HG03039 (cell line): ENCODE measurements around the gene ATAD3B.
"Not testable (repeated sequence)": the region's sequence is repeated elsewhere in the genome, so short reads cannot be mapped to it uniquely, and the experiment has no call there.

ENCODE experiments used
- ATAC-seq: cut with Tn5 transposase; IDR thresholded peaks from one replicate; pipeline ENCODE4 v1.9.1; 2021; ENCODE audit warnings: mild to moderate bottlenecking, moderate library complexity; ENCODE audit not compliant: unreplicated experiment

Gene ATAD3B

DNA sequence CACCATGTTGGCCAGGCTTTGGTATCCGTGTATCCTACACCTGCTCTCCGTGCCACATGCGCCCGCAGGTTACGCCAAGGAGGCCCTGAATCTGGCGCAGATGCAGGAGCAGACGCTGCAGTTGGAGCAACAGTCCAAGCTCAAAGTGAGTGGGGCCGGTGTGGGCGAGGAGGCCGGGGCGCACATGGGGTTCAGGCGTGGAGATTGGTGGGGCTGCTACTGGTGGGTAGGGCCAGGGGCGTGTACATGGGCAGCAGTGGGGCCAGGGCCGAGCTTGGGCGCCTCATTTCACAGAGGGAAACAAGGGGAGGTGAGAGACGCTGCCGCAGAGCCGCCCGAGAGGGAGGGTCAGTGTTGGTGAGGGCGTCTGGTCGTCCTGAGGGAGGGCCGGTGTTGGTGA lies 5.6 kb downstream of the ATAD3B start:
- no peak for ATAC-seq

DNA sequence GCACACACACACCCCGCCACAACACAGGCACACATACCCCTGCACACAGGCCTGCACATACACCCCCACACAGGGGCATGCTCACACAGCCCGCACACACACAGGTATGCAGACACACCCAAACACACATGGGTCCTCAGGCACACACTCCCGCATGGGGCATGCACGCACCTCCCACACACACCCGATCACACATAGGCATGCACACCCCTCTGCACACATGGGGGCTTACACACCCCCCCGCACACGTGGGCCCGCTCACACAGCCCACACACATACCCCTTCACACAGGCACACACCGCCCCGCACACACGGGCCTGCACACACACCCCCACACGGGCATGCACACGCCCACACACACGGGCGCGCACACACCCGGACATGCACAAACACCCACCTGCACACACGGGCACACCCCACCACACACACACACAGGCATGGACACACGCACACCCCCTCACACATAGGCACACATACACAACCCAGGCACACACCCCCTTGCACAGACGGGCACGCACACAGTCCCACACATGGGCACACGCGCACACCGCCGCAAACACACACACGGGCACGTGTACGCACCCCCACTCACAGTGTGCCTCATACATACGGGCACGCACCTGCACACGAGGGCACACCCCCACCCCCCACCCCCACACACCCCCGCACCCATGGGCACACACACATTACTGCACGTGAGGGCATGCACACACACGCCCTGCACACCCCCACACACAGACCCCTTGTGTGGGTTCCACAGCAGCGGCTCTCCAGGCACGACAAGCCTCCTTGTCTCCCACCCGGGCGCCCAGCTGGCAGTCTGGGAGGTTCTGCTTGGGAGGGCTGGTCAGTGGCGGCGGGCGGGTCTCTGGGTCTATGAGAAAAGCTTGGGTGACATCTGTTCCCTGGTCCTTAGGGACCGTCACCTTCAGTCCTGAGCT lies 8.3 kb downstream of the ATAD3B start:
- ATAC-seq: no peak

DNA sequence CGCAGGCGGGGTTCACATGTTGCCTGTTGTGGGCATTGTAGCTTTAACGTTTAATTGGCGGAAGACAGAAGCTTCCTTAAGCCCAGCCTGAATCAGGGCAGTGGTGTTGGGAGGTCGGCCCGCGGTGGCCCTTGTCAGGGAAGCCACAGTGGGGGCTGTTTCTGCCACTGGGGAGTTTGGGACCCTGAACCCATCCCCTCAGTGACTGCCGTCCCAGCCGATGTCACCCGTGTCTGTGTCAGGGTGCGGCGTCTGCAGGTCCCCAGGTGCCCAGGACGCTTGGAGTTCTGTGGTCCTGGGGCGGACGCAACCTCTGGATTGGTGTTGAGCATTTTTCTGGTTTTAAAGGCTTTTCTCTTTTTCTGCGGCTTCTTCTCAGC lies 8.9 kb downstream of the ATAD3B start:
- not testable (repeated sequence) for ATAC-seq

DNA sequence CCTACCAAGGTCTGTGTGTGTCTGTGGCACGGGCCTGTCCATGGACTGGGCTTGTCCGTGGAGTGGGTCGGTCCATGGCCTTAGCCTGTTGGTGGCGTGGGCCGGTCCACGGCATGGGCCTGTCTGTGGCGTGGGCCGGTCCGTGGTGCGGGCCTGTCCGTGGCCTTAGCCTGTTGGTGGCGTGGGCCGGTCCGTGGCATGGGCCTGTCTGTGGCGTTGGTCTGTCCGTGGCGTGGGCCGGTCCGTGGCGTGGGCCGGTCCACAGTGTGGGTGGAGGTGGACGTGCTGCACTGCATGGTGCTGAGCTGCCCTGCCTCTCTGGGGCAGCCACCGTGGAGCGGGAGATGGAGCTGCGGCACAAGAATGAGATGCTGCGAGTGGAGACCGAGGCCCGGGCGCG lies 10.2 kb downstream of the ATAD3B start:
- not testable (repeated sequence) for ATAC-seq

DNA sequence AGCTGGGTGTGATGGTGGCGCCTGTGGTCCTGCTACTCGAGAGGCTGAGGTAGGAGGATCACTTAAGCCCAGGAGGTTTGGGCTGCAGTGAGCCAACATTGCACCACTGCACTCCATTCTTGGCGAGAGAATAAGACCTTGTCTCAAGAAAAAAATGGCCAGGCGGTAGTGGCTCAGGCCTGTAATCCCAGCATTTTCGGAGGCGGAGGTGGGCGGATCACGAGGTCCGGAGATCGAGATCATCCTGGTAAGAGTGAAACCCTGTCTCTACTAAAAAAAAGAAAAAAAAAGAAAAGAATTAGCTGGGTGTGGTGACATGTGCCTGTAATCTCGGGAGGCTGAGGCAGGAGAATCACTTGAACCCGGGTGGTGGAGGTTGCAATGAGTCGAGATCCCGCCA lies 11.3 kb downstream of the ATAD3B start:
- ATAC-seq: no peak

DNA sequence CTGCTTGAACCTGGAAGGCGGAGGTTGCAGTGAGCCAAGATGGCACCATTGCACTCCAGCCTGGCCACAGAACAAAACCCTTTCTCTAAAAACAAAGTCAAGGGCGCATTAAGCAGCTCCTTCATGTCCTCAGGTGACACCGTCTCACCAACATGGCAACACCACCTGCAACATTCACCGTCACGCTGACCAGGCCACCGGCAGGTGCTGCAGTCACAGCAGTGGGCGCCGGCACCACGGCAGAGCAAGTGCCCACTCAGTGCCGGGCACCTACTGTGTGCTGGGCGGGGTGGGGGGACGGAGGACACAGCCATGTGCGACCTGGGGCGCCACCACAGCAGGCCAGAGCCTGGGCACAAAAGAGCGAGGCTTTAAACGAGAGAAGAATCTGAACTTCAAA lies 12.1 kb downstream of the ATAD3B start:
- no peak for ATAC-seq

DNA sequence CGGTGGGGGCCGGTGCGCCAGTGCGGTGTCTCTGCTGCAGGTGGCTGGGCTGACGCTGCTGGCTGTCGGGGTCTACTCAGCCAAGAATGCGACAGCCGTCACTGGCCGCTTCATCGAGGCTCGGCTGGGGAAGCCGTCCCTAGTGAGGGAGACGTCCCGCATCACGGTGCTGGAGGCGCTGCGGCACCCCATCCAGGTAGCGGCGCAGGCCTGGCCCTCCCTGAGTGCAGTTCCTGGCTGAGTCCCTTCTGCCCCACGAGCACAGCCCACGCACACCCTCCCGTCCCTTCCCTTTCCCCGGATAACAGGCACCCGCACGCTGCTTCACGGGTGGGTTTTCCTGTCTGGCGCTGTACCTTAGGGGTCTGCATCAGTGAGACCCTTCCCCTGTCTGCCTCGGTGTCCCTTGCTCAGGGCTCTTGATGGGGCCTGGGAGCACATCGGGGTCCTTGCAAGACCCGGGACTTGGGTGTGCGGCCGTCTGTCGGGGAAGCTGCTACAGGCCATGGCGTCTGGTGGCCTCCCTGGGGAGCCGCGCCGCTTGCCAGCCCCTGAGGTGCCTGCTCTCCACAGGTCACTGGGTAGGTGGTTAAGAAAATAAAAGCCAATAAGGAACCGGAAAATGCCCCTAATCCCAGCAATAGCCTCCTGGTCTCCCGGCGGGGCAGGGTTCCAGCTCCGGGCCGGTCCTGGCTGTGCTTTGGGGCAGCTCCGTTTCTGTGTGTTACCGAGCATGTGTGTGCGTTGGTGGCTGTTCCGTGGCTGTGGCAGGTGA lies 13.6 kb downstream of the ATAD3B start:
- ATAC-seq: not testable (repeated sequence)

DNA sequence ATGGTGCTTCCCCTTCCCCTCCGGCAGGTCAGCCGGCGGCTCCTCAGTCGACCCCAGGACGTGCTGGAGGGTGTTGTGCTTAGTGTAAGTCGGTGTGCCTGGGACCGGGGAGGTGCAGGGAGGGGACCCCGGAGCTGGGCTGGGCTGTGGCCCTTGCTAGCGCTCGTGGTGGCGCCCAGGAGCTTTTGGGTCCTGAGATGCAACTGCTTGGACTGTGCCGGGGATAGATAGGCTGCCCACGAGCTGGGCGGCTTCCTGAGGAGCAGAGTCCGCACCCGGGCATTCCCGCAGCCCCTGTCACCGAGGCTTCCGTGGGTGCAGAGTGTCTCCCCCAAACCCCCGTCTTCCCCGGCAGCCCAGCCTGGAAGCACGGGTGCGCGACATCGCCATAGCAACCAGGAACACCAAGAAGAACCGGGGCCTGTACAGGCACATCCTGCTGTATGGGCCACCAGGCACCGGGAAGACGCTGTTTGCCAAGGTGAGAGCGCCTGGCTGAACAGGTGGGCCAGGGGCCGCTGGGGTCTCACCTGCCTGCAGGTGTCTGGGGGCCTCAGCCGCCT lies 14.3 kb downstream of the ATAD3B start:
- not testable (repeated sequence) for ATAC-seq

DNA sequence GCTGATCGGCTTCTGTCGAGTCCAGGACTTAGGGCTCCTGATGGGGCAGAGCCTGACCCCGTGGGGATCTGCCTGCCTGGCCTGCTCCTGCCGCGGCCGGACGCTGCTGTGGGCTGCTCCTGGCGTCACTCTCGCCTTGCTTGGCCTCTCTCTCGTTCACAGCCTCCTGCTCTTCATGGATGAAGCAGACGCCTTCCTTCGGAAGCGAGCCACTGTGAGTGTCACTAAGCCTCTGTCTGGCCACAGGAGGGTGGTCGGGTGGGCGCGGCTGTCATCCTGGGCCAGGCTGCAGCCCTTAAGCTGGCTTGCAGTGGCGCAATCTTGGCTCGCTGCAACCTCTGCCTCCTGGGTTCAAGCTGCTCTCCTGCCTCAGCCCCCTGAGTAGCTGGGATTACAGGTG lies 16.1 kb downstream of the ATAD3B start:
- no peak for ATAC-seq

DNA sequence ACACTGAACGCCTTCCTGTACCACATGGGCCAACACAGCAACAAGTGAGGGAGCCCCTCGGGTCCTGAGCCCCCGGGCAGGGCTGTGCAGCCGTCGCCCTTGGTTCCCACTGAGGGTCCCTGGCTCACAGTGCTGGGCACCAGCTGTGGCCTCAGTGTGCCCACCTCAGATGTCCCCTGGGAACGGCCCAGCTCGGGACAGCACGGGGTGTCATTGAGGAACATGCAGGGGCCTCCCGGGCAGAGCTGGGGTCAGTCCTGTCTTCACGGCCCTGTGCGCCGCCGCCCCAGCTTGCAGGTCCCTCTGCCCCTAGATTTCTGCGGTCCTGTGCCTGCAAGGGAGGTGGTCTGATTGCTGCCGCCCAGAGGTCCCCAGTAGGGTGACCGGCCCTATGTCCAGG lies 17.7 kb downstream of the ATAD3B start:
- no peak for ATAC-seq

DNA sequence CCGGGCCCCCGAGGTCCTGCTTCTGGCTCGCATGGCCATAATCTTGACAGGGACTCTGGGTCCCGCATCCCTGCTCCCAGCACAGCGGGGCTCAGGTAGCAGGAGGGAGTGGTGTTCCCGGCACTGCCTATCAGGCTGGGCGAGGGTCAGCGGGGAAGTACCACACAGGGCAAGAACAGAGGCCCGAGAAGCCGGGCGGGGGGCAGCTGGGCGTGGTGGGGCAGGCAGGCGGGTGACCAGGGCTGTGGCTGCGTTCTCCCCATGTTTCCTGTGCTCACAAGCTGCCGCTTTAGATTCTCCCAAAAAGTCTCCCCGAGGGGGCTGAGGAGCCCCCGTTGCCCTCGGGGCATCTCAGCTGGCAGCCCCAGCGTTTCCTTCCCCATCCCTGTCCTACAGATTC lies 18.3 kb downstream of the ATAD3B start:
- ATAC-seq: no peak

DNA sequence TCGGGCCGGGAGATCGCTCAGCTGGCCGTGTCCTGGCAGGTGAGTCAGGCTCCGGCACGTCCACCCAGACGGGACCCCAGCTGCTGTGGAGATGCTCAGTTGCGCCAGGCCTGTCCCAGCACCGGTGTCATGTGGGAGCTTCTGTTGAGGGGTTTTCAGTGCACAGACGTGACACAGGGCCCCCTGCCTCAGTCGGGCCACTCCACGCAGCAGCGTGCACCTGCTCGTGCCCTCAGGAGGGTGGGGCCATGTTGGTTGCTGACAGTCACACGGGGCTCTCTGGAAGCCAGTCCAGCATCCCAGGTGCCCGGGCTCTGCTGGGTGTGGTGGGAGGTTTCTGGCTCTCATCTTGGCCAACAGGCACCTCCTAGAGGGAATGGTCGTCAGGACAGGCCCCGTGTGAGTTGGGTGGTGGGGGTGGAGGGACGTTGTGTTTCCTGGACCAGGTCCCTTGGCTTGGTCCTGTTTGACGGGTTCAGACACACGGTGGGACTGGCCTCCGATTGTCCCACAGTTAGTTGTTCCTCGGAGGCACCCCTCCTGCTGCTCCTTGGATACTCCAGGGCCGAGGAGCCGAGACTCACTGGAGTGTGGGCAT lies 19.2 kb downstream of the ATAD3B start:
- no peak for ATAC-seq

DNA sequence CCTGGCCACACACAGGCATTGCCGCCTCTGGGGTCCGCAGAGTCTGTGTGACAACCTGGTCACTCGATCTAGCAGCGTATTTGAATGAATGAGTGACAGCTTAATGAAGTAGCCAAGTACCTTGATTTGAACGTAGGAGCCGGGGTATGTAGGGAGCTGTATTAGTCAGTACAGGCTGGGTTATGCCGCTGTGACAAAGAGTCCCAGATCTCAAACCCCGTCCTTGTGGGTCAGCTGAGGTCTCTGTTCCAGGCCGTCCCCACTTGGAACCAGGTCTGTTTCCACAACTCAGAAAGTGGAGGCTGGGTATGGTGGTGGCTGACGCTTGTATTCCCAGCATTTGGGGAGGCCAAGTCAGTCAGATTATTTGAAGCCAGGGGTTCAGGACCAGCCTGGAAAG lies 20.0 kb downstream of the ATAD3B start:
- no peak for ATAC-seq

DNA sequence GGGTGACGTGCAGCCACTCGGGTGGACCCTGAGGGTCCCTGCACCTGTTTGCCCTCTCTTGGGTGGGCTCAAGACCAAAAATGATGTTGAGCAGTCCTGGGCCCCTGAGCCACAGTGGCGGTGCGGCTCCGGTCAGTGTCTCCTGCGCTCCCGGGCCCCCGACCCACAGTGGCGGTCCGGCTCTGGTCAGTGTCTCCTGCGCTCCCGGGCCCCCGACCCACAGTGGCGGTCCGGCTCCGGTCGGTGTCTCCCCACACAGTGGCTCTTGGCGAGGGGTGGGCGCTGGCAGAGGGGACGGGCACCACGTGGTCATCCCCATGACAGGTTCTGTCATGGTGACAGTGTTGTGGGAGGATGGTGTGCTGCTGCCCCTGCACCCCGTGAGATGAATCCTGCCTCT lies 22.7 kb downstream of the ATAD3B start:
- not testable (repeated sequence) for ATAC-seq

DNA sequence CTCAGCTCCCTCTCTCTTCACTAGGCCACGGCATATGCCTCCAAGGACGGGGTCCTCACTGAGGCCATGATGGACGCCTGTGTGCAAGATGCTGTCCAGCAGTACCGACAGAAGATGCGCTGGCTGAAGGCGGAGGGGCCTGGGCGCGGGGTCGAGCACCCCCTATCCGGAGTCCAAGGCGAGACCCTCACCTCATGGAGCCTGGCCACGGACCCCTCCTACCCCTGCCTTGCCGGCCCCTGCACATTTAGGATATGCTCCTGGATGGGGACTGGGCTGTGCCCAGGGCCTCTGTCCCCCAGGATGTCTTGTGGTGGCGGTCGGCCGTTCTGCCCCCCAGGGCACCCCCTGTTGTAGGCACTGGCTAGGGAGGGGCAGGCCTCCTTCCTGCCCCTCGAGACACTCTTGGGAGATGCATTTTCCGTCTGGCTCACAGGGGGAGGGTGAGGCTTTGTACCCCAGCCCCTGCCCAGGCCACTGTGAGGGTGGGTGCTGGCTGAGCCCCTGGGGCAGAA lies 24.0 kb downstream of the ATAD3B start:
- not testable (repeated sequence) for ATAC-seq

DNA sequence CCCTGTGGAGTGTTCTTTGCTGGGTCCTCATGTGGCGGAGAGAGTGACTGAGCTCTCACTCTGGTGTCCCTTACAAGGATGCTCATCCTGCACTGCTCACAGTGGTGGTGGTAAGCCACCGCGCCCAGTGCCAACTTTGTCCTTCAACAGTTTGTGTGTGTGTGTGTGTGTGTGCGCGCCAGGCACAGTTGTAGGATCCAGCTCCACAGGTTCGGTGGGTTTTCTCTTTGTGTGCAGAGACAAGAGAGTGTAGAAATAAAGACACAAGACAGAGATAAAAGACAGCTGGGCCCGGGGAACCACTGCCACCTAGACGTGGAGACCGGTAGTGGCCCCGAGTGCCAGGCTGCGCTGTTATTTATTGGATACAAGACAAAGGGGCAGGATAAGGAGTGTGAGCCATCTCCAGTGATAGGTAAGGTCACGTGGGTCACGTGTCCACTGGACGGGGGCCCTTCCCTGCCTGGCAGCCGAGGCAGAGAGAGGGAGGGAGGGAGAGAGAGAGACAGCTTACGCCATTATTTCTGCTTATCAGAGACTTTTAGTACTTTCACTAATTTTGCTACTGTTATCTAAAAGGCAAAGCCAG lies 33.3 kb downstream of the ATAD3B start:
- ATAC-seq: not testable (repeated sequence)

DNA sequence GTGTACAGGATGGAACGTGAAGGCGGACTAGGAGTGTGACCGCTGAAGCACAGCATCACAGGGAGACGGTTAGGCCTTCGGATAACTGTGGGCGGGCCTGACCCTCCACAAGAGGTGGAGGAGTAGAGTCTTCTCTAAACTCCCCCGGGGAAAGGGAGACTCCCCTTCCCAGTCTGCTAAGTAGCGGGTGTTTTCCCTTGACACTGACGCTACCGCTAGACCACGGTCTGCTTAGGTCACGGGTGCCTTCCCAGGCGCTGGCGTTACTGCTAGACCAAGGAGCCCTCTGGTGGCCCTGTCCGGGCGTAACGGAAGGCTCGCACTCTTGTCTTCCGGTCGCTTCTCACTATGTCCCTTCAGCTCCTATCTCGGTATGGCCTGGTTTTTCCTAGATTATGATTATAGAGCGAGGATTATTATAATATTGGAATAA lies 33.8 kb downstream of the ATAD3B start:
- ATAC-seq: not testable (repeated sequence)

DNA sequence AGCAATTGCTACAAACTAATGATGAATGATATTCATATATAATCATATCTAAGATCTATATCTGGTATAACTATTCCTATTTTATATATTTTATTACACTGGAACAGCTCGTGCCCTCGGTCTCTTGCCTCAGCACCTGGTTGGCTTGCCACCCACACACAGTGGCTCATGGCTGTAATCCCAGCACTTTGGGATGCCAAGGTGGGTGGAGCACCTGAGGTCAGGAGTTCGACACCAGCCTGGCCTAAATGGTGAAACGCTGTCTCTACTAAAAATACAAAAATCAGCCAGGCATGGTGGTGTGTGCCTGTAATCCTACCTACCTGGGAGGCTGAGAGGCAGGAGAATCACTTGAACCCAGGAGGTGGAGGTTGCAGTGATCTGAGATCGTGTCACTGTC lies 34.2 kb downstream of the ATAD3B start:
- not testable (repeated sequence) for ATAC-seq

DNA sequence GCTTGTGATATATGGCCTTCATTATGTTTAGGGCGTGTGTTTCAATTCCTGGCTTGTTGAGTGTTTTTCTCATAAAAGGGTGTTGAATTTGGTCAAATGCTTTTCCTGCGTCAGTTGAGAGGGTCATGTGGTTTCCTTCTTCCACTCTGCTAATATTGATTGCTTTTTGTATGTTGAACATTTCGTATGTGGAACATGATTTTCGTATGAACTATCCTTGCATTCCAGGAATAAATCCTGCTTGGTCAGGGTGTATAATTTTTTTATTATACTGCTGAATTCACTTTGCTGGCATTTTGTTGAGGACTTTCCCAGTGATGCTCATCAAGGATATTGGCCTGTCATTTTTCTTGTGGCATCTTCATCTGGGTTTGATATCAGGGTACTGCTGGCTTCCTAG lies 35.7 kb downstream of the ATAD3B start:
- ATAC-seq: no peak

DNA sequence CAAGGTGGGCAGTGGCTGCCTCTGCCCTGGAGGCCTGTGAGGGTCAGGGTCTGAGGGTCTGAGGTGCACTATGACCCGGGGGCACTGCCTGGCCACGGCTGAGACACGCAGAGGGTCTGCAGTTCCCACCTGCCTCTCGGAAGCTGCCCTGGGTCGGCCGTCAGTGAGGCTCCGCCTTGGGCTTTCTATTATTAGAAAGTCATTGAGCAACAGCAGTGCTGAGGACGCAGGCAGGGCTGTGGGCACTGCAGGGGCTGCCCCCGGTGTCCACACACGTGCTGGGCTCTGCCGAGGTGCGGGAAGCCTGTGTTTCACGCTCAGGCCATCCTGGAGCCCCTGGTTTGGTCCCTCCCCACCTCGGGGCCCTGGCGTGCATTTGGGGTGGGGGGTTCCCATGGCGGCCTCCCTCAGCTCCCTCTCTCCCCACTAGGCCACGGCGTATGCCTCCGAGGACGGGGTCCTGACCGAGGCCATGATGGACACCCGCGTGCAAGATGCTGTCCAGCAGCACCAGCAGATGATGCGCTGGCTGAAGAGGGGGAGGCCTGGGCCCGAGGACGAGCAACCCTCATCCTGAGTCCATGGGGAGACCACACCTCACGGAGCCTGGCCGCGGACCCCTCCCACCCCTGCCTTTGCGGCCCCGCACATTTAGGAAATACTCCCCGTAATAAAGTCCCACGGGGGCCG lies 37.4 kb downstream of the ATAD3B start:
- ATAC-seq: not testable (repeated sequence)
